GM21576 (cell line): ENCODE results near the gene RPS4Y1.

Experiments
- ATAC-seq: cut with Tn5 transposase; IDR thresholded peaks from one replicate; pipeline ENCODE4 v1.9.1; 2021; ENCODE audit warnings: mild to moderate bottlenecking, moderate library complexity; ENCODE audit not compliant: unreplicated experiment

The RPS4Y1 gene

GRCh38 chrY:2874211-2874610 is 32.8 kb downstream of the RPS4Y1 start:
- no peak for ATAC-seq

GRCh38 chrY:2883561-2883960 is 42.2 kb downstream of the RPS4Y1 start:
- ATAC-seq: no peak

- ATAC-seq: no peak
Observed at GRCh38 chrY:2885880-2886279, 44.5 kb downstream of the RPS4Y1 start.

- ATAC-seq: no peak
Observed at GRCh38 chrY:2887386-2887785, 46.0 kb downstream of the RPS4Y1 start.

- no peak for ATAC-seq
Observed at GRCh38 chrY:2887955-2888354, 46.6 kb downstream of the RPS4Y1 start.

GRCh38 chrY:2893471-2893870 is 52.1 kb downstream of the RPS4Y1 start:
- ATAC-seq: no peak

- ATAC-seq: no peak
Observed at GRCh38 chrY:2896050-2896449, 54.6 kb downstream of the RPS4Y1 start.

- no peak for ATAC-seq
Observed at GRCh38 chrY:2907356-2907755, 66.0 kb downstream of the RPS4Y1 start.

- no peak for ATAC-seq
Observed at GRCh38 chrY:2913066-2913815, 71.8 kb downstream of the RPS4Y1 start.
